ENCODE data around the gene HIVEP3.

DNA sequence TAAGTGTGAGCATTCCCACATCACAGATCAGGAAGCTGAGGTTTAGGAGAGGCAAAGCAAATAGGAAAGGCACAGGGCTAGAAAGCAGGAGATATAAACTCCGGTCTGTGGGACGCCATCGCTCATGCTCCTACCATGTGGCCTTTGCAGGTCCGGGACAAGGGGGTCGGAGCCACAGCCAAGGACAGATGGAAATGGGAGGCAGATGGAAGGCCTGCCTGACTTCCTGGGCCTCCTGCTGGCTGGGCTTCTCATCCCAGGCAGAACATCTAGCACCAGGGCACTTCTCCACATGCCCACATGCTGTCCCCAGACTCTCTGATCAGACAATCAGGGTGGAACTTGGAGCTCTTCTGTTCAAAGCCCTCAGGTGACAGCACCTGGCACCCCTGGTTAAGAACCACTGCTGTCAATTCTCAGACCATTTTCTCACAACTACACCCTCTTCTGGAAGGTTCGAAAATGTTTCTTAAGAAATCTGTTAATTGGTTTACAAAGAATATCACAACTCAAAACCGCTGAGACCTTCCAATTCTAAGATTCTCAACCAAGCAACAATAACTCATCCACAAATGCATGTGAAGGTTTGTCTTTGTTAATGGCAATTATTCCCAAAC lies 260.9 kb downstream of the HIVEP3 start:
- TF ChIP-seq, protein P1, sequence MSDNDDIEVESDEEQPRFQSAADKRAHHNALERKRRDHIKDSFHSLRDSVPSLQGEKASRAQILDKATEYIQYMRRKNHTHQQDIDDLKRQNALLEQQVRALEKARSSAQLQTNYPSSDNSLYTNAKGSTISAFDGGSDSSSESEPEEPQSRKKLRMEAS (IDR thresholded peaks at IDR 0.05): no peak
- no peak for TF ChIP-seq HDAC6 (IDR thresholded peaks at IDR 0.05; ENCODE audit: low read depth, low read length)
- TF ChIP-seq, protein P2, sequence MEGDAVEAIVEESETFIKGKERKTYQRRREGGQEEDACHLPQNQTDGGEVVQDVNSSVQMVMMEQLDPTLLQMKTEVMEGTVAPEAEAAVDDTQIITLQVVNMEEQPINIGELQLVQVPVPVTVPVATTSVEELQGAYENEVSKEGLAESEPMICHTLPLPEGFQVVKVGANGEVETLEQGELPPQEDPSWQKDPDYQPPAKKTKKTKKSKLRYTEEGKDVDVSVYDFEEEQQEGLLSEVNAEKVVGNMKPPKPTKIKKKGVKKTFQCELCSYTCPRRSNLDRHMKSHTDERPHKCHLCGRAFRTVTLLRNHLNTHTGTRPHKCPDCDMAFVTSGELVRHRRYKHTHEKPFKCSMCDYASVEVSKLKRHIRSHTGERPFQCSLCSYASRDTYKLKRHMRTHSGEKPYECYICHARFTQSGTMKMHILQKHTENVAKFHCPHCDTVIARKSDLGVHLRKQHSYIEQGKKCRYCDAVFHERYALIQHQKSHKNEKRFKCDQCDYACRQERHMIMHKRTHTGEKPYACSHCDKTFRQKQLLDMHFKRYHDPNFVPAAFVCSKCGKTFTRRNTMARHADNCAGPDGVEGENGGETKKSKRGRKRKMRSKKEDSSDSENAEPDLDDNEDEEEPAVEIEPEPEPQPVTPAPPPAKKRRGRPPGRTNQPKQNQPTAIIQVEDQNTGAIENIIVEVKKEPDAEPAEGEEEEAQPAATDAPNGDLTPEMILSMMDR (CRISPR knock-in tag; IDR thresholded peaks at IDR 0.05): no peak
- no peak for TF ChIP-seq TAF1 (CRISPR knock-in tag; IDR thresholded peaks at IDR 0.05)
- TF ChIP-seq POLR2A (IDR thresholded peaks at IDR 0.05; ENCODE audit: insufficient read depth in 1 of 2, low read depth in 2 of 2, low read length in 2 of 2): no peak
- no peak for TF ChIP-seq ZNF232 (CRISPR knock-in tag; IDR thresholded peaks at IDR 0.05; ENCODE audit: borderline replicate concordance)
- TF ChIP-seq ZNF570 (CRISPR knock-in tag; IDR thresholded peaks at IDR 0.05; ENCODE audit: borderline replicate concordance): no peak
- no peak for TF ChIP-seq EED (CRISPR knock-in tag; IDR thresholded peaks at IDR 0.05)
- TF ChIP-seq RAD21 (CRISPR knock-in tag; IDR thresholded peaks at IDR 0.05): no peak
- no peak for TF ChIP-seq CREM (IDR thresholded peaks at IDR 0.05)
- no peak for TF ChIP-seq CREM (CRISPR knock-in tag; IDR thresholded peaks at IDR 0.05)

Measured in HepG2 (cell line).